KMS-11 (cell line): ENCODE measurements around the gene ANKRD13B.
"Not testable (repeated sequence)": the region's sequence is repeated elsewhere in the genome, so short reads cannot be mapped to it uniquely, and the experiment has no call there.

Experiments used
- H2AFZ ChIP-seq: fragments of 200-600 bp; sonication (generic); 2 replicates; pipeline ENCODE4 v1.6.1; 2016; ENCODE audit warnings: antibody characterized with exemption, mixed run types, low read depth
- H3K27ac ChIP-seq: fragments of 200-600 bp; sonication (generic); 2 replicates; pipeline ENCODE4 v1.6.1; 2016; ENCODE audit warnings: mild to moderate bottlenecking, mixed run types
- H3K27me3 ChIP-seq: fragments of 200-600 bp; sonication (generic); 2 replicates; pipeline ENCODE4 v1.6.1; 2017; ENCODE audit warnings: mild to moderate bottlenecking, low read depth, mixed run types, moderate library complexity; ENCODE audit not compliant: insufficient read depth
- H3K36me3 ChIP-seq: fragments of 200-600 bp; sonication (generic); 2 replicates; pipeline ENCODE4 v1.6.1; 2017; ENCODE audit warnings: mild to moderate bottlenecking, mixed run types; ENCODE audit not compliant: insufficient read depth
- H3K4me1 ChIP-seq: fragments of 200-600 bp; sonication (generic); 2 replicates; pipeline ENCODE4 v1.6.1; 2016; ENCODE audit warnings: mild to moderate bottlenecking, low read depth, mixed run types; ENCODE audit not compliant: poor library complexity, severe bottlenecking
- H3K4me2 ChIP-seq: fragments of 200-600 bp; sonication (generic); 2 replicates; pipeline ENCODE4 v1.7.0; 2016; ENCODE audit warnings: mild to moderate bottlenecking, mixed run types
- H3K4me3 ChIP-seq: fragments of 200-600 bp; sonication (generic); IDR thresholded peaks from 2 replicates; pipeline ENCODE4 v1.6.1; 2017; ENCODE audit warnings: low read depth, low read length, mixed read lengths; ENCODE audit not compliant: insufficient read depth
- H3K79me2 ChIP-seq: fragments of 200-600 bp; sonication (generic); 2 replicates; pipeline ENCODE4 v1.6.1; 2016; ENCODE audit warnings: low read depth, mixed run types; ENCODE audit not compliant: insufficient read depth
- H3K9ac ChIP-seq: fragments of 200-600 bp; sonication (generic); 2 replicates; pipeline ENCODE4 v1.6.1; 2016; ENCODE audit warnings: mild to moderate bottlenecking, mixed run types
- H4K20me1 ChIP-seq: fragments of 200-600 bp; sonication (generic); 2 replicates; pipeline ENCODE4 v1.6.1; 2016; ENCODE audit warnings: mild to moderate bottlenecking, mixed run types; ENCODE audit not compliant: insufficient read depth
- TF ChIP-seq, protein P1 (sequence below): fragments of 200-600 bp; sonication (generic); conservative IDR thresholded peaks from 2 replicates; pipeline ENCODE4 v1.6.1; 2017; ENCODE audit warnings: low read depth, mild to moderate bottlenecking, antibody characterized with exemption, low read length, moderate library complexity, mixed read lengths

ANKRD13B gene

DNA sequence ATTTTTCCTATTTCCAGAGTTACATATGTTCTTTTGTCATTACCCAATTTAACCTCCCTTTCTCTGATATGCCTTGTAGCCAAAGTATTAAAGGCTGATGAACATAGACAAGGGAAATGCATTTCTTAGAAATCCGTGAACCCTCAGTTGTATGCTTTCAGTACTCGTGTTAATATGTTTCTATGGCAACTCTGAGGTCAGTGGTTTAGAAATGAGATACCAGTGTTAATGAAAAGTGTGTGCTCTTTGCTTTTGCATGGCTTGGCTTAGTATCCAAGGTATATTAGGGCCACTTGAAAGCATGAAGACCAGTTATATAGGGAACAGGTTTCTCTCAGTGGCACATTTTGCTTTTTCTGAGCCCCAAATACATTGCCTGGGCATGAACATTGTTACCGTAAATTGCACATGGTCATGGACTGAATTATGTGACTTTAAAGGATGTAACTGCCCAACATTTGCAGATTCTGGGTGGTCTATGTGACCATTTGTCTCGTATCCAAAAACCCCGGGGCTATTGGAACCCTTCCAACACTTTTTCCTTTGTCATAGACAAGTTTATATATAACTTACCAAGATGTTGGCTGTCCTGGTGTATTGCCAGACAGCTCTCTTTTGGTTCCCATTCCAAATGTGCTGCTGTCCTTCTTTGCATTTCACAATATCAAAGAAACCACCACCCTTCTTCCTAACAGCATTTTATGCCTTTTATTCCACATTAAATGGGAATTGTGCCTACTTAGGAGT lies 43.6 kb upstream of the ANKRD13B start:
- Histone ChIP-seq H3K36me3 (no peaks in the 10 kb centered on the region), H3K4me2 (peak overlapping the region; percentile 19), H3K27ac (peak overlapping the region; percentile 41), H4K20me1 (no peaks in the 10 kb centered on the region), H3K79me2 (no peaks in the 10 kb centered on the region), H2AFZ (no peak overlapping the region), H3K27me3 (no peaks in the 10 kb centered on the region), H3K4me1 (peaks cover 21% of the 10 kb centered on the region), H3K4me3 (no peak overlapping the region), H3K9ac (no peak overlapping the region)
- TF ChIP-seq, protein P1, sequence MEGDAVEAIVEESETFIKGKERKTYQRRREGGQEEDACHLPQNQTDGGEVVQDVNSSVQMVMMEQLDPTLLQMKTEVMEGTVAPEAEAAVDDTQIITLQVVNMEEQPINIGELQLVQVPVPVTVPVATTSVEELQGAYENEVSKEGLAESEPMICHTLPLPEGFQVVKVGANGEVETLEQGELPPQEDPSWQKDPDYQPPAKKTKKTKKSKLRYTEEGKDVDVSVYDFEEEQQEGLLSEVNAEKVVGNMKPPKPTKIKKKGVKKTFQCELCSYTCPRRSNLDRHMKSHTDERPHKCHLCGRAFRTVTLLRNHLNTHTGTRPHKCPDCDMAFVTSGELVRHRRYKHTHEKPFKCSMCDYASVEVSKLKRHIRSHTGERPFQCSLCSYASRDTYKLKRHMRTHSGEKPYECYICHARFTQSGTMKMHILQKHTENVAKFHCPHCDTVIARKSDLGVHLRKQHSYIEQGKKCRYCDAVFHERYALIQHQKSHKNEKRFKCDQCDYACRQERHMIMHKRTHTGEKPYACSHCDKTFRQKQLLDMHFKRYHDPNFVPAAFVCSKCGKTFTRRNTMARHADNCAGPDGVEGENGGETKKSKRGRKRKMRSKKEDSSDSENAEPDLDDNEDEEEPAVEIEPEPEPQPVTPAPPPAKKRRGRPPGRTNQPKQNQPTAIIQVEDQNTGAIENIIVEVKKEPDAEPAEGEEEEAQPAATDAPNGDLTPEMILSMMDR: no peak

DNA sequence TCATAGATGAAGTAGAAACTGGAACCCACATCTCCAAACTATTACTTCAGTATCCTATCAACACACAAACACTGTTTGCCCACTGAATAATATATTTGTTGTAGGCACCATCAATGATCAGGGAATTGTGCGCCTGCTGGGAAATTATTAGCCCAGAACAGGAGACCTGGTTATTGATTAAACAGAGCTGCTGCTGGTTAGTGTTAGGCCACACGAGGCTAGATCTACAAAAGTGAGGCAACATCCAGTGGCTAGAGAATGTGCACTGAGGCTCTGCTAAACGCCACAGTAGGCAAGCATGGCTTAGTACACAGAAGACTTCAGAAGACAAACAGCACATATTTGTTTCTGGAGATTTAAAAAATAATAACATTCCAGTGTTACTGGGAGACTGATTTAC lies 37.1 kb upstream of the ANKRD13B start:
- Histone ChIP-seq H3K4me3 (no peak overlapping the region), H3K27me3 (no peaks in the 10 kb centered on the region), H3K4me2 (no peak overlapping the region), H3K9ac (no peak overlapping the region), H2AFZ (no peak overlapping the region), H3K27ac (no peak overlapping the region), H3K4me1 (no peaks in the 10 kb centered on the region), H4K20me1 (no peaks in the 10 kb centered on the region), H3K79me2 (no peaks in the 10 kb centered on the region), H3K36me3 (no peaks in the 10 kb centered on the region)
- TF ChIP-seq, protein P1: no peak

DNA sequence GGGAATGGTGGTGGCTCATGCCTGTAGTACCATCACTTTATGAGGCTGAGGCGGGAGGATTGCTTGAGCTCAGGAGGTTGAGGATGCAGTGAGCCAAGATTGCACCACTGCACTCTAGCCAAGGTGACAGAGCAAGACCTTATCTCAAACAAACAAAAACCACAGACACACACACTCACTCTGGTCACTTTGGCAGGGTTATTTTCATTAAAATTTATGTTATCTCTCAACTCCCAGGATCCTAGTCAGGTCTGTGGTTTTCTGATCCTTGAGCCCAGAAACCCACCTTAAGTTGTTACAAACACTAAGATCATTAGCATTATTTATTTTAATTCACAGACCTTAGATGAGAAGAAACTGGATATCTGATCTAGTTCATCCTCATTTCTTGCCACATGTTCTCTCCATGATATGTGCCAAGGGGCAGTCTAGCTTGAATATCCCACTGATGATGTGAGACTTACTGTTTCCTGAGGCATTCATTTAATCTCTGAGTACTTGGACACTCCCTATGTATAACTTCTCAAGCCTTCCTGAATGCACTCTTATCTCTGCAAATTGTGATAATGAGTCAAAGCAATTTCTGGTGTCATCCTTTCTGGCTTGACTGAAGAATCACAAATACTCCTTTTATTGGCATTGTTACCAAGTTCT lies 35.7 kb upstream of the ANKRD13B start:
- TF ChIP-seq, protein P1: no peak

DNA sequence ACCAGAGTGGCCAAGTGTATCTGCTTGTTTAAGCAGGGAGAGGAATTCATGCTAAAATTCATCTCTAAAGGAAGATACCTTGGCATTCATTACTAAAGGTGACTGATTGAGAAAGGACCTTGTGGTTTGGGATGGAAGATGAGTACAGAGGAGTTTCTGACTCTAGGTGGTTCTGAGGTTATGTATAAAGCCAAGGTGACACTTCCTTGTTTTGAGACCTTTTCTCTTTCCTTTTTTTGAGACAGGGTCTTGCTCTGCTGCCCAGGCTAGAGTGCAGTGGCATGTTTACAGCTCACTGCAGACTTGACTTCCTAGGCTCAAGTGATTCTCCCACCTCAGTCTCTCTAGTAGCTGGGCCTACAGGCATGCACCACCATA lies 35.2 kb upstream of the ANKRD13B start:
- Histone ChIP-seq H3K36me3 (no peaks in the 10 kb centered on the region), H3K27me3 (no peaks in the 10 kb centered on the region), H4K20me1 (no peaks in the 10 kb centered on the region), H3K79me2 (no peaks in the 10 kb centered on the region), H3K27ac (no peak overlapping the region), H3K9ac (no peak overlapping the region), H3K4me3 (no peak overlapping the region), H3K4me2 (no peak overlapping the region), H3K4me1 (no peaks in the 10 kb centered on the region), H2AFZ (no peak overlapping the region)
- TF ChIP-seq, protein P1: no peak

More for the DNA sequence above, 35.7 kb upstream of the ANKRD13B start:
- Histone ChIP-seq H3K27me3 (no peaks in the 10 kb centered on the region), H3K27ac (no peak overlapping the region), H3K4me1 (no peaks in the 10 kb centered on the region), H4K20me1 (no peaks in the 10 kb centered on the region), H3K4me2 (no peak overlapping the region), H3K79me2 (no peaks in the 10 kb centered on the region), H3K9ac (no peak overlapping the region), H3K4me3 (no peak overlapping the region), H3K36me3 (no peaks in the 10 kb centered on the region), H2AFZ (no peak overlapping the region)

DNA sequence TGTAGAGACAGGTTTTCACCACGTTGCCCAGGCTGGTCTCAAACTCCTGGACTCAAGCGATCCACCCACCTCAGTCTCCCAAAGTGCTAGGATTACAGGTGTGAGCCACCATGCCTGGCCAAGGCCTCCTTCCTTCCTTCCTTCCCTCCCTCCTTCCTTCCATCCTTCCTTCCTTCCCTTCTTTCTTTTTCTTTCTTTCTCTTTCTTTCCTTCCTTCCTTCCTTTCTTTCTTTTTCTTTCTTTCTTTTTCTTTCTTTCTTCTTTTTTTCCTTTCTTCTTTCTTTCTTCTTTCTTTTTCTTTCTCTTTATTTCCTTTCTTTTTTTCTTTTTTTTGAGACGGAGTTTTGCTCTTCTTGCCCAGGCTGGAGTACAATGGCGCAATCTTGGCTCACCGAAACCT lies 34.8 kb upstream of the ANKRD13B start:
- H3K4me3 ChIP-seq, H3K27ac ChIP-seq, H3K79me2 ChIP-seq, H3K36me3 ChIP-seq, H3K9ac ChIP-seq, H3K27me3 ChIP-seq, H2AFZ ChIP-seq, H3K4me1 ChIP-seq, H3K4me2 ChIP-seq, H4K20me1 ChIP-seq: not testable (repeated sequence)
